Endothelial cell of umbilical vein (primary cell): ENCODE measurements around the gene ZNF207. TPM values are rescaled to one million over a fixed set of nuclear protein-coding genes. Genes with fewer than 3 reads are reported as not detected.

ENCODE experiments used
- BruUV-seq: library from RNA; stranded (reverse); fragments of 400-500 nt; replicated peaks from 2 replicates; lab custom pipeline; 2021; lab: Mats Ljungman, UMichigan
- CTCF ChIA-PET: fragments of 300-600, 350-600 bp; sonication (Branson Sonifier 250); formaldehyde crosslinking; loops from one replicate; lab custom pipeline; 2021; ENCODE audit warnings: antibody characterized with exemption, inconsistent platforms; lab: Charles Lee
- POLR2A ChIA-PET: fragments of 300-600, 350-600 bp; sonication (Branson Sonifier 250); formaldehyde crosslinking; loops from one replicate; lab custom pipeline; 2021; ENCODE audit warnings: antibody characterized with exemption, inconsistent platforms; lab: Charles Lee
- DNase-seq: peaks from one replicate; pipeline ENCODE4 v3.0.0-alpha.2; 2011; ENCODE audit warnings: low read depth, low spot score
- FAIRE-seq: peaks from 2 replicates; lab custom pipeline; 2011; peaks lifted over from hg19 to GRCh38; lab: Jason Lieb, UNC
- H2AFZ ChIP-seq: 2 replicates; pipeline ENCODE4 v1.6.0; 2012; ENCODE audit warnings: low read depth, low read length, control low read depth, inconsistent platforms
- H3K27ac ChIP-seq: 2 replicates; pipeline ENCODE4 v1.5.1; 2011; ENCODE audit warnings: low read depth, mild to moderate bottlenecking, control low read depth, low read length, moderate library complexity; ENCODE audit not compliant: insufficient read depth
- H3K27me3 ChIP-seq, 2 experiments: 2 replicates each; pipeline versions ENCODE4 v1.6.0 to v1.6.1; 2011; ENCODE audit warnings: low read length in 2 of 2, mixed read lengths in 1 of 2; ENCODE audit not compliant: control insufficient read depth in 2 of 2, insufficient read depth in 2 of 2
- H3K36me3 ChIP-seq, 2 experiments: 2 replicates in 1 of 2; 3 replicates in 1 of 2; pipeline ENCODE4 v1.5.1; 2011; ENCODE audit warnings: low read length in 2 of 2, mild to moderate bottlenecking in 1 of 2, moderate library complexity in 1 of 2; ENCODE audit not compliant: control insufficient read depth in 2 of 2, insufficient read depth in 2 of 2; ENCODE audit errors: extremely low read depth in 1 of 2
- H3K4me1 ChIP-seq: 3 replicates; pipeline ENCODE4 v1.5.1; 2011; ENCODE audit warnings: mild to moderate bottlenecking, low read length; ENCODE audit not compliant: control insufficient read depth, insufficient read depth; ENCODE audit errors: extremely low read depth
- H3K4me2 ChIP-seq: 2 replicates; pipeline ENCODE4 v1.6.1; 2011; ENCODE audit warnings: low read length, control low read depth, mixed read lengths; ENCODE audit not compliant: insufficient read depth
- H3K4me3 ChIP-seq, 3 experiments: fragments of 200-600 bp in 1 of 3; sonication (generic), shearing (Covaris generic) in 1 of 3; replicated peaks in 1 of 3; 2 replicates each; pipeline ENCODE4 v1.5.1; 2011 to 2016; ENCODE audit warnings: control low read depth in 3 of 3, low read length in 3 of 3, mild to moderate bottlenecking in 2 of 3, inconsistent platforms in 1 of 3, low read depth in 1 of 3, moderate library complexity in 1 of 3; ENCODE audit not compliant: insufficient read depth in 1 of 3
- H3K79me2 ChIP-seq: 2 replicates; pipeline ENCODE4 v1.6.0; 2012; ENCODE audit warnings: low read length, inconsistent platforms; ENCODE audit not compliant: control insufficient read depth, insufficient read depth
- H3K9ac ChIP-seq: replicated peaks from 2 replicates; pipeline ENCODE3; 2011; ENCODE audit warnings: low read length, control low read depth; ENCODE audit not compliant: insufficient read depth; ENCODE audit errors: extremely low read depth
- H3K9me1 ChIP-seq: replicated peaks from 3 replicates; pipeline ENCODE4 v1.6.0; 2011; ENCODE audit warnings: mild to moderate bottlenecking, low read length; ENCODE audit not compliant: control insufficient read depth, insufficient read depth; ENCODE audit errors: extremely low read depth
- H3K9me3 ChIP-seq: replicated peaks from 2 replicates; pipeline ENCODE4 v1.5.1; 2012; ENCODE audit warnings: low read length, inconsistent platforms; ENCODE audit not compliant: control insufficient read depth, insufficient read depth
- H4K20me1 ChIP-seq: replicated peaks from 2 replicates; pipeline ENCODE3; 2011; ENCODE audit warnings: mild to moderate bottlenecking, low read length; ENCODE audit not compliant: control insufficient read depth, insufficient read depth; ENCODE audit errors: extremely low read depth
- CTCF ChIP-seq, 2 donors: IDR thresholded peaks; 1 replicate in 1 of 2; 2 replicates in 1 of 2; pipeline ENCODE4 v1.5.1; 2011; ENCODE audit warnings: low read length in 2 of 2, mild to moderate bottlenecking in 2 of 2, moderate library complexity in 2 of 2, control low read depth in 1 of 2, inconsistent platforms in 1 of 2, low read depth in 1 of 2; ENCODE audit not compliant: insufficient read depth in 1 of 2; ENCODE audit errors: extremely low read depth in 1 of 2
- EZH2 ChIP-seq: IDR thresholded peaks from 2 replicates; pipeline ENCODE4 v1.6.1; 2012; ENCODE audit warnings: borderline replicate concordance, low read depth, mild to moderate bottlenecking, moderate library complexity, low read length, inconsistent platforms; ENCODE audit not compliant: severe bottlenecking
- FOS ChIP-seq: IDR thresholded peaks from 2 replicates; pipeline ENCODE4 v1.6.1; 2011; ENCODE audit warnings: mild to moderate bottlenecking, low read length, moderate library complexity, borderline replicate concordance; ENCODE audit not compliant: insufficient read depth
- GATA2 ChIP-seq: IDR thresholded peaks from 2 replicates; pipeline ENCODE4 v1.7.0; 2011; ENCODE audit warnings: low read depth, mild to moderate bottlenecking, moderate library complexity, mixed read lengths, low read length; ENCODE audit not compliant: insufficient read length, insufficient read depth
- JUN ChIP-seq: IDR thresholded peaks from 2 replicates; pipeline ENCODE4 v1.6.1; 2011; ENCODE audit warnings: borderline replicate concordance, low read depth; ENCODE audit not compliant: insufficient read length, insufficient read depth
- MAX ChIP-seq: IDR thresholded peaks from 2 replicates; pipeline ENCODE4 v1.6.1; 2011; ENCODE audit not compliant: insufficient read depth, insufficient read length
- MYC ChIP-seq: IDR thresholded peaks from one replicate; pipeline ENCODE4 v1.6.1; 2011; ENCODE audit warnings: mild to moderate bottlenecking, low read depth, low read length
- POLR2A ChIP-seq: IDR thresholded peaks from 2 replicates; pipeline ENCODE4 v1.6.1; 2012; ENCODE audit warnings: low read depth, mild to moderate bottlenecking, control low read depth, low read length
- POLR2AphosphoS5 ChIP-seq: IDR thresholded peaks from 2 replicates; pipeline ENCODE4 v1.6.1; 2012; ENCODE audit warnings: low read depth, mild to moderate bottlenecking, control low read depth, low read length, moderate library complexity; ENCODE audit not compliant: insufficient read depth
- dilution Hi-C: fragments of 300-500 bp; cut with MboI; formaldehyde crosslinking; loops from one replicate; pipeline ENCODE4 v1.15.0; 2019; ENCODE audit warnings: low sequenced_read_pairs; ENCODE audit not compliant: extremely low pct_ligation_motif_present
- intact Hi-C: fragments of 100-400 bp; cut with micrococcal nuclease; formaldehyde crosslinking; loops from one replicate; pipeline ENCODE4 v1.10.0; 2022
- polyA plus RNA-seq, 4 experiments: library from polyadenylated mRNA; depleted of rRNA in 3 of 4; stranded (reverse) in 3 of 4; unstranded in 1 of 4; fragments of >200 nt; gene quantifications; 2 replicates each; pipeline versions ENCODE4 v1.2.1 to v1.2.3, GENCODE V29; 2011 to 2012; ENCODE audit warnings: missing spikeins in 1 of 4
- total RNA-seq: library from RNA; stranded (reverse); gene quantifications from 2 replicates; pipeline ENCODE4 v1.2.3, GENCODE V29; 2021

Gene ZNF207
- total and polyA plus RNA-seq, 2 donors (not counting 3 experiments of a cell fraction or from before 2014, with no cell fraction given) = 206 to 231 TPM

GRCh38 chr17:32330147-32330546 is 19.8 kb upstream of the ZNF207 start:
- Histone ChIP-seq H3K4me3 (no peak overlapping the region), H3K9me3 (no peaks in the 10 kb centered on the region), H3K4me2 (no peak overlapping the region), H2AFZ (no peak overlapping the region), H3K27ac (no peak overlapping the region), H4K20me1 (no peaks in the 10 kb centered on the region), H3K4me1 (no peaks in the 10 kb centered on the region), H3K9ac (no peak overlapping the region), H3K79me2 (no peaks in the 10 kb centered on the region), H3K36me3 (peaks cover 0 to 8% of the 10 kb centered on the region in 2 experiments), H3K27me3 (no peaks in the 10 kb centered on the region), H3K9me1 (no peaks in the 10 kb centered on the region)
- ChIA-PET POLR2A (no interaction called here), CTCF (interaction anchor here (0.9 to 2.0 kb wide), 2 partner anchors 12 to 14 kb away, joined by 3 to 5 read pairs; no protein-coding TSS in a partner anchor)
- BruUV-seq = no TSS peak
- intact Hi-C loops (no loop called here), dilution Hi-C loops (no loop called here)
- TF ChIP-seq CTCF (IDR thresholded peaks at IDR 0.05; ENCODE audit: extremely low read depth in 1 of 2, insufficient read depth in 1 of 2, low read depth in 1 of 2, low read length in 2 of 2) (no peak), EZH2 (no peak), MAX (no peak), GATA2 (no peak), POLR2A (no peak), MYC (no peak), FOS (no peak), POLR2AphosphoS5 (no peak), JUN (no peak)
- FAIRE-seq (no peak), DNase-seq (no peak)
